ENCODE measurements around the gene PARVA.

The PARVA gene

DNA sequence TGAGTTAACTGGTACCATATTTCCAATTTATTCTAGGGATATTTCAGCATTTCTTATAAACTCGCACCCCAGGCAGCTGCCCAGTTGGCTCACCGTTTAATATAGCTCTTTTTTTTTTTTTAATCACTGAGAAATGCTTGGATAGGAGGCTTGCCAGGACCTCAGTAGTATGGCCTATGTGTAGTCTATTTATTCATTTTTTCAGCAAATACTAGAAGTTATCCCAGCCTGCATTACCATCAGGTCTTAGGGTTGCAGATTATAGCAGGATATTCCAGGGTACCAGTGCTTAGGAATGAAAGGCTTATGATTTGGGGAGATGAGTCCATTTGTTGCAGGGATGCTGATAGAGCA, 26.6 kb downstream of the PARVA start:
- no peak for DNase-seq

DNA sequence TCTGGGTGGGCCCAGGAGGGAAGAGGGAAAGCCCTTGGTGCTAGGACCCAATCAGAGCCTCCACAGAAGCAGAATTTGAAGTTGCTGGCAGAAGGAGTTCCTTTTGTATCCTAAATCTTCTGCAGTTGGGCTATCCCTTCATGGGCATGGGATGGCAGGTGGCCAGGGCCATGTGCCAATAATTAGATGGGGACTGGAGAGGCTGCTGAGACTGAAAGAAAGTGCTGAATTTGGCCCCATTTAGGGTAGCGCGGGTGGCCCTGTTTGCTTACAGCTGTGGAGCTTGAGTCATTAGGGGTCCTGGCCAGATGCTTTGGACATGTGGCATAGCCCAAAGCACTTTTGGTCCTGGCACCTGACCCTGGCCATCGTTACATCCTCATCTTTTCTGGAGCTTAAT, 27.1 kb downstream of the PARVA start:
- DNase-seq: peak in 1 of 14 donors; percentile 5

DNA sequence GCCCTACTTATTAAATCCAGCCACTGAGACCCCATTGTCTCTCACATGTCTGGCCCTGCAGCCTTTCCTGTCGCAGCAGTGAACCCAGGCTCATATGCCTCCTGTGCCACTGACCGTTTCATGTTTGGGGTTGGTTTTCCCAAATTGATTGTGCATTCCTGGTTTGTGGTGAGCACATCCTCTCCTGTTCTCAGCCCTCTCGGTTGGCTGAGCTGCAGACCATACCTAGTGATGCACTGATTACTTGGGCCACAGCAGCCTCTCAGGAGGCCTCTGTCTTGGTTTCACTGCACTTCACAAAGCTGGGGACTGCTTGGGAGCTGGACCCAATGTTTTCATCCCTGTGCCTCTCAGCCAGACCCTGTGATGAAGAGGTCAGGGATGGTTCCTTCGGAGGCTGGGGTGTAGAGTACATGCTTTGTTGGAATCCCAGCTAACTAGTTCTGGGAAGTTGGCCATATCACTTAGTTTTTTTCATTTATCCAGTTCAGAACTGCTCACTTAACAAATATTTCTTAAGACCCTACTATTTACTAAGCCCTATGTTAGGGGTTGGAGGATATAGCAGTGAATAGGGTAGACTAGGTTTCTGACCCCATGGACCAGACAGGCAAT, 30.9 kb downstream of the PARVA start:
- no peak for DNase-seq

DNA sequence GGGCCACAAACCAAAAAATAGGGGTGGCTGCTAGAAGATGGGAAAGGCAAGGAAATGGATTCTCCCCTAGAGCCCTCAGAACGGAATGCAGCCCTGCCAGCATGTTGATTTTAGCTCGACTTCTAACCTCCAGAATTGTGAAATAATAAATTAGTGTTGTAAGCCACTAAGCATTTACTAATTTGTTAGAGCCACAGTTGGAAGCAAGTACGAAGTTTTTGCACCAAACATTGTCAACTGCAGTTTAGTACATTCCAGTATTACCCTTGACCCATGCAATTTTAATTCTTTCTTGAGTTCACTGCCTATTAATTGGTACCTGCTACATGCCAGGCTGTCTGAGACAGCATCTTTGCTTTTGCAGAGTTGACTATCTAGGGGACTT, 32.2 kb downstream of the PARVA start:
- no peak for DNase-seq

DNA sequence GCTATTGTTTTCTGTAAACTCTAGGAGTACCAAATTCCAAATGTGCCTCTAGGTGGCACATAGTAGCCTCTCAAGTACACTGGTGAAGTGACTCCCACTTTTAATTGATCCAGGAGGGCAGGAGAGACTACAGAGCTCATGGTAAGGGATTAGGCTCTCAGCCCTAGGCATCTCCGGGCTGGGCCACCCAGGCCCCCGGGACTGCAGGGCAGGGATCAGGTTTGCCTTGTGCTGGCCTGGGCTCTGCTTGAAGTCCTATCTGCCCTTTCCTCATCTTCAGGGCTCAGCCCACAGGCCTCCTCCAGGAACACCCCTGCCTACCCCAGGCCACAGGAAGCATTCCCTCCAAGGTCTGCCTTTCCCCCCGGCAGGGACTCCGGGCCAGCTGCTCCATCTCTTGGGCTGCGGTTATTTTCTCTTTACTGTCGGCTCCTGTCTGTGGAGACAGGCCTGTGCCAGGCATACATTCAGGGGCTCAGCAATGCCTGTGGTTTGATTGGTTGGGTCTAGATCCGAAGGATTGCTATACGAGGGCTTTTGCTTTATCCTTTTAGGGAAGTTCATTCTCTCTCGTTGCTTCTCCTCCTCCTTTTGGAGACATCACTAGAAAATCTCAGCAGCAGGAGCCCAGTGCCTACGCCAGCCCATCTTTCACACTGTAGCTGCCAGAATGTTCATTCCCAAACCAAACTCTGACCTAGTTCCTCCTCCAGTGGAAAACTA, 32.8 kb downstream of the PARVA start:
- peak in 2 of 14 donors; percentile 8 to 87 for DNase-seq

DNA sequence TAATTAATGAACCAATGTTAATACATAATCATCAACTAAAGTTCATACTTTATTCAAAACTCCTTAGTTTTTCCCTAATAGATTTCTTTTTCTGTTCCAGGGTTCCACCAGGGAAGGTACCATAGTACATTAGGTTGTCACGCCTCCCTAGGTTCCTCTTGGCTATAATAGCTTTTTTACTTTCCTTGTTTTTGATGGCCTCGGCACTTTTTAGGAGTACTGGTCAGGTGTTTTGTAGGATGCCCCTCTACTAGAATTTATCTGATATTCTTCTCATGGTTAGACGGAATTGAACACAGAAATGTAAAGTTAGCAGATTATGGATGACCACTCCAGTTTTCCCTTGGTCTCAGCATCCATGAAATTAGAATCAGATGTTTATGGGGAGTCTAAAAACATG, 34.0 kb downstream of the PARVA start:
- no peak for DNase-seq

DNA sequence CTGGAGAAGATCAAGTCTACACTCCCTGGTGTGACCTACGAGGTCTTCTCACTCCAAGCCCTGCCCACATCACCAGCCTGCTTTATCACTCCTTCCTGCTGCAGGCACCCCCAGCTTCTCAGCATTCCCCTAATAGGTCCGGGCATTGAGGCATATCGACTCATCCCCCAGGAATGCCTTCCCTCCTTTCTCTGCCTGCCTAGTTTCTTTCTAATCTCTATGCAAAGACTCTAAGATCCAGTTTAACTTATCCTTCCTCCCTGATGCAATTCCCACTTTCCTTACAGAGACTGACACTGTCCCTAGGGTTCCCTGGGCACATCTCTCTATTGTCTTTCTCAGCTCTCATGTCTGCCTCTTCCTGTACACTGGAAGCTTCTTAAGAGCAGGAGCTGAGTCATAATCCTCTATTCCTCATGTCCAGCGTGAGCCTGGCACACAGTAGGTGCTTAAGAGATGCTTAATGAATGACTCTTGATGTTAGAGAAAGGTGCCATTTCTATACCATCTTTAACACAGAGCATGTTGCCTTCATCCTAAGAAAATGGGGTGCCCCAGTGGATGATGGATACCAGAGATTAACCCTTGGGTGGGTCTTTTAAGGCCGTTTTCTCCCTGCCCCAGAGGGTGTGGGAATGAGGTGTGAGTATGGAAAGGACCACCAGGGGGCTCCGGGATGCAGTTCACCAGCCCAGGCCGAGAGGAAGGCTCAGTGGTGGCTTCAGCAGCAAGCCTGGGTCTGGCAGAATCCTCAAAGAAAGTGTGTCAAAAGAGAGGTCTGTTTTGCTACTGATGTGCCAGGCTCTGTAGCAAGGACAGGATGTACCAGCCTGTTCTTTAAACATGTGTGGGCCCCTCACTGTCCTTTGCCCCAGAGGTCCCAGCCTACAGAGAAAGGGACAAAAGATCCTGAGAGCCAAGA, 34.7 kb downstream of the PARVA start:
- DNase-seq: peak in 4 of 14 donors; percentile 3 to 50 (median 38)

DNA sequence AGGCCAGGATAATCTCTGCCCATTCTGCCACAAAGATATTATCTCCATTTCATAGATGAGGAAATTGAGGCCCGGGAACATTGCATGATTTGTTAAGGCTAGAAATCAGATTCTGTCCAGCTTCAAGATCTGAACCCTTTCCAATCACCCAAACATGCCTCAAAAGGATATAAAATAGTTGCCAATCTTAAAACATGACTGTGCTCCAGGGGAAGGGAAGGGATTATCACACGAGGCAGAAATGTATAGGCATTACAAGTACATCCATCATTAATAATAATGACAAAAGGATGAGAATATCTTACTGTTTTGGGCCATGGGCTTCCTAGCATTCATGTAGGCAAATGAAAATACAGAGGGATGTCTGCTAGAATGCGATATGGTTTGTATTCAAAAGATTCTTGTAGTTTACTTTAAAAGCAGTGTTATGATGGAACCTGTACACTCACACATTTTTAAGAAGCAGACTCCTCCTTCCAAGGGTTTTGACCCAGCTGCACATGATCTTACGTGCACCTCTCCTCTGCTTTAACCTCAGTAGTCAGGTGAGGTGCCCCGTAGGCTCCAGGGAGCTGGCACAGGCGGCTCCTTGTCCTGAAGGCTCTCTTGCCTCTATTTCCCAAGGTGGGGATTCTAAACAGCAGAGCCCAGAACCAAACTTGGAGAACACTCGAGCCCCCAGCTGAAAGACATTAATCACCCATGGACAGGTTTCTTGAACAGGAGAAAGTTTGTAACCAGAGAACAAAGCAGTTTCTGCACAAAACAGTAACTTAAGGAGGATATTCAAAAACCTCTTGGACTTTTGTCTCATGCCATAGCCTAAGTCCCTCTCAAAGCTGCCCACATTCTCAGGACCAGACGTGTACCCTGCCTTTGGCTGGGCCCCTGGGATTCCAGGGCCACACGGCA, 36.0 kb downstream of the PARVA start:
- no peak for DNase-seq

DNA sequence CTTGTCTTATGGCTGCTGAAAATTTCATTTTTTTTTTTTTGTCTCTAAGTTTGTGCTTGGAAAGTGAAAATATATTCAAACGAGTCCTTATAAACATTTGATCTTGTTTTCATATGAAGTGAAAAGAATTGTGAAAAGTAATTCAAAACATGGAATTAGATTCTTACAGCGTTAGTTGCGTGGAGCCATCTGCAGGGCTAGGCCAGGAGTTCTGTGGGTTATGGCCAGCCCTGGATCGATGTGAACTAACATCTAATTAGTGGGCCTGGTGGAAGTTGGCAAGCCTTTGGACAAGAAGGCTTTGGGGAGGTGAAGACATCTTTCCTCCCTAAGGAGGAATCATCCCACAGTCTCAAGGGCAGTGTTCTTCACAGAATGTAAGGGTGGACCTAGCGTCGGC, 37.2 kb downstream of the PARVA start:
- DNase-seq: no peak

DNA sequence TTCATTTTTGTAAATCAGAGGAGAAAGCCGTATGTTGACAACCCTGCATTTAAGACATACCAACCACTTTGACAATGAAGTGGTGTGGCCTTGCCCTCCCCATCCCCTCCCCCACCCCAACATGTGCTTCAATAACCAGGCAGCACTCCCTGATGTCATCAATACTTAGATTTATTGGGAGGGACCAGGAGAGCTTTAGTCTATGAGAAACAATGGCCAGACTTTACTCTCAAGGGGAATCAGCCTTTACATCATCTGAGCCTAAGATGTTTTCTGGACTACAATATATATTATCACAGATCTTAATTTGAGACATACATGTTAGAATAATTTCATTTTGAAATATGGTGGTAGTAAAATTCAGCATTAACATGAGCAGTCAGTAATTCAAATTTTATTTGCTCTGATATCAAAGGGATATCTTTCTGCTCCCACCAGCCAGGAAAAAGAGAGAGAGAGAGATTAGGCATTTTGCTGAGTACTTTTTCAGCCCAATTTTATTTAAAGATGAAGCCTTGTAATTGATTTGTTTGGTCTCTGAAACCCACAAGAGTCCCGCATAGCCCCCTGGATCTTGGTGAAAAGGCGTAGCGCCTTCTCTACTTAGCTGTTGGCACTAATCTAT, 38.1 kb downstream of the PARVA start:
- no peak for DNase-seq

DNA sequence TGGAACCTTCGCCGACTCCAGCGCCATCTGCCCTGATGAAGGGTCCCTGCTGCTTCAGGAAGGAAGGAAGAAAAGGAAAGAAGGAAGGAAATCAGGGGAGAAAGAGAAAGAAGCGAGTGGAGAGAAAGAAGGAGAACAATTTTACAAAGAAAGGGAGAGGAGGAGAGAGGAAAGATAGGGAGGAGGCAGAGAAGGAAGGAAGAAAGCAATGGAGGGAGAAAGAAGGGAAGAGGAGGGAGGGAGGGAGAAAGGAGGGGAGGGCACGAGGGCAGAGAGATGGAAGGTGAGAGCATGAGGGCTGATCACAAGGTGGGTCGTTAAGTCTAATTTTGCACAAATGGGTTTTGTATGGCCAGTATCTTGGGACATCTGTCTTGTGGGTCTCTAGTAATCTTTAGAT, 39.2 kb downstream of the PARVA start:
- DNase-seq: no peak

DNA sequence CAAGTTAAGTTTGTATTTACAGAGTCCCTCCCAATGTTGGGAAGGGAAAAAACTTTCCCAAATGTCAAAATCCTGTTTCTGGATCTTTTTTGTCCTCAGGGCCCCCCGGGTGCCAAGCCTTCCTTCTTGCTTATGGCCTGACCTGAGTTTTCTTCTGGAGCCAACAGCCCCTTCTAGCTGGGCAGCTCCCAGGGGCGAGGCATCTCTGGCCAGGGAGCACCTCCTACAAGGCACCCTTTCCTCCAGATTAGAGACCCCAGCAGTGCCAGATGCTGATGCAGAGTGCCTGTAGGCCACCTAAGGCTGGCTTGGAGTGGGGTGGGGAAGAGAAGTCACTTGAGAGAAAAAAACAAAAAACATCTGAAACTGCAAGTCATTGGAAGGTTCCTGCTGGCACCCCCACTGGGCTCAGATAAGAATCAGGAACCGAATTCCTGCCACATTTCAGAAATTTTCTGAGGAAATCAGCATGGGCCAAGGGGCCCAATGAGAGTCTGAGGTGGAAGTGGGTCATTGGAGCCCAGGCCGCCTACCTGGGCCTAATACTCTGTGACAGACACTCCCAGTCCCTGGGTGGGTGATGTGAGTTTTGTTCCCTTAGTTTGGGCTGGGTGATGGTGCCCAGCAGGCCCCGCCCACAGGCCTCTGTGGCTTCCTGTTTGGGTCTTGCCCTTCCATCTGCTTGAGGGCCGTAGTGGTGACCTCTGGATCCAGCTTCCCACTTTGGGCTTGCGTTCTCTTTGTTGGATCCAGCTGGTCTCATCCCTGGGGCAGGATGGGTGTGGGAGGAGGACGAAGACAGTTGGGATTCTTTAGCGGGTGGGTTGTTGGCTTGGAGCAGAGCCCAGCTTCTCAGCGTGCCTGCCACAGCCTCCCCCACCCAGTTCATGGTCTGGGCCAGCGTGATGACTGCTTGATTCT, 40.6 kb downstream of the PARVA start:
- DNase-seq: no peak

DNA sequence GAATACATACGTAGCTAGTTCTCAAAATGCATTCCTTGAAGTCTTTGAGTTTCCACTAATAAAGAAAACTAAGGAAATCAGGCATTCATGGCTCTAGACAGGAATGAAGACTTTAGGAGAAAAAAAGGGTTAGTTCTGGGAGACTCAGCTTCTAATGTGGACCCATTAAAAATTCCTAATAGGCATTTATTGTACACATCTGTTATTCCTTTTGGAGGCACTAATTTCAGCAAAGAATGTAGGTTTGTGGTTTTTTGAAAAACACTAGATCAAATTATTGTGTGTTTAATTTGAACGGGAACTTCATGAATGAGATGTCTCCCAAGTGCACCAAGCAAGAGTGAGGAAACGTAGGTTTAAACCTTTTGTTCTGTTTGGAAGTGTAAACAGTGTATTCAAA, 42.7 kb downstream of the PARVA start:
- DNase-seq: no peak

DNA sequence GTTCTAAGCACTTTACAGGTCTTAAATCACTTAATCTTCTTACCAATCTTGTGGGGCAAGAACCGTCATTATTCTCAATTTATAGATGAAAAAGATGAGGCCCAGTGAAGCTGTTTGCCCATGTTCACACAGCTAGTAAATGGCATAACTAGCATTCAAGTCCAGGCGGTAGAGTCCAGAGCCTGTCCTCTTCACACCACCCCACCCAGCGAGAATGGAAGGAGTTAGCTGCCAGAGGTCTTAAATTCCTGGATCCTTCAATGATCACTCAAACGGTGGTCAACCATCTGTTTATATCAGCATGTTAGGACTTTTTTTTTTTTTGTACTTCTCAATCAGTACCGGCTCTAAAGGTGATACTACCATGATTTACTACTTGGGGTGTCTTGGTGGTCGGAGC, 43.3 kb downstream of the PARVA start:
- DNase-seq: no peak

DNA sequence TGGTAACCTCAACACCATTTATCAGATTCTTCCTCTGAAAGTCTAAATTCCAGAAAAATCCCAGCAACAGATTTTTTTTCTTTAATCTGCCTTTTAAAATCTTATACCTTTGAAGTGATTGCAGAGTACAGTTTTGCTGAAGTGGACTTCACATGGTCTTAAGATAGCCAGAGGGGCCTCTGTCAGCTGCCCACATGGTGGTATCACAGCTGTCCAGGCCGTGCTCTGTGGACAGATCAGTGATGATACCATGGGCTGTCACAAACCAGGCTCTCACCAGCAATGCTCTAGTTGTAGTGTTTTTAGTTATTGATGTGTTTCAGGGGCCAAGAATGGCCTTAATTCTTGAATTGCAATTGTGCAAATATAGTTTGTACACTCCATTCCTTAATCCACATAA, 44.0 kb downstream of the PARVA start:
- DNase-seq: no peak

DNA sequence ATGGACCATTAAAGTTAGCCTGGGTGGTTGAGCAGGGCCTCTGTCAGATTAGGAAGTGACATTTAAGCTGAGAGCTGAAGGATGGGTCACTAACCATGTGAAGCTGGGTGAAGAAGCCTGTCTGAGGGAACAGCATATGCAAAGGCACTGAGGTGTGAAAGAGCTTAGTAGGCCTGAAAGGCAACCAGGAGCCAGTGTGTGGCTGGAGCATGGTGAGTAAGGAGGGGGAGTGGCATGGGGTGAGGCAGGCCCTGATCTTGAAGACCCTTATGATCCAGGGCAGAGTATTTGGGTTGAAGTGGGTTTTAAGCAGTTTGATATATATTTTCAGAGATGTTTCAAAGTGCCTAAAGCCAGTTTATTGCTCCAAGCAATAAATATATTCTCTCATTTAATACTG, 48.8 kb downstream of the PARVA start:
- no peak for DNase-seq

DNA sequence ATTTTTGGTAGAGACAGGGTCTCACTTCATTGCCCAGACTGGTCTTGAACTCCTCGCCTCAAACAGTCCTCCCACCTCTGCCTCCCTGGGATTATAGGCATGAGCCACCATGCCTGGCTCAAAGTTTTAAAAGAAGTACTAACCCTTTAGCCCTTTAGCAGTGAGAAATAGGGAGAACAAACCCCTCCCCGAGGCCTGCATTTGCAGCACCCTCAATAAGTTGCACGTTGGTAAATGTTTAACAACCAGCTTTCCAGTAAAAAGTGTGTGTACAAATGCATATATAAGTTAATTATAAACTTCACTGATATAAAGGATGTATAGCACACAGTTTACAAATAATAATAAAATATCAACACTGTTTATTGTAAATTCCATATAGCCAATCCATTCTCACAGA, 51.8 kb downstream of the PARVA start:
- DNase-seq: no peak

DNA sequence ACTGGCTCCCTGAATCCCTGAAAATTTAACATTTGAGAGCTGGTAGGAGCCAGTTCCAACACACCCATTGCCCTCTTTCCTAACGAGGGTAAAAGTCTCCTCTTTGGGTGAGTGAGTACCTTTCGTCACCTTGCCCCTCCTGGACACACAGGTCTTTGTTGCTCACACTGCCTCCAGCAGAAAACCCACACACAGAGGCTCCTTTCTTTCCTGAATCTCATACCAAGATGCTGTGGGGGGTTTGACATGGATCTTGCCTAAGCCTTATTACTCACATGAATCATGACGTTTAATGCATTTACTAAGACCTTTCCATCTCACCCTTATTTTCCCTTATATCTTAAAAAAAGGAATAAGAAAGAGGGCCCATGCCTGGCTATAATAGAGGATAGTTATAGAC, 53.0 kb downstream of the PARVA start:
- DNase-seq: no peak

DNA sequence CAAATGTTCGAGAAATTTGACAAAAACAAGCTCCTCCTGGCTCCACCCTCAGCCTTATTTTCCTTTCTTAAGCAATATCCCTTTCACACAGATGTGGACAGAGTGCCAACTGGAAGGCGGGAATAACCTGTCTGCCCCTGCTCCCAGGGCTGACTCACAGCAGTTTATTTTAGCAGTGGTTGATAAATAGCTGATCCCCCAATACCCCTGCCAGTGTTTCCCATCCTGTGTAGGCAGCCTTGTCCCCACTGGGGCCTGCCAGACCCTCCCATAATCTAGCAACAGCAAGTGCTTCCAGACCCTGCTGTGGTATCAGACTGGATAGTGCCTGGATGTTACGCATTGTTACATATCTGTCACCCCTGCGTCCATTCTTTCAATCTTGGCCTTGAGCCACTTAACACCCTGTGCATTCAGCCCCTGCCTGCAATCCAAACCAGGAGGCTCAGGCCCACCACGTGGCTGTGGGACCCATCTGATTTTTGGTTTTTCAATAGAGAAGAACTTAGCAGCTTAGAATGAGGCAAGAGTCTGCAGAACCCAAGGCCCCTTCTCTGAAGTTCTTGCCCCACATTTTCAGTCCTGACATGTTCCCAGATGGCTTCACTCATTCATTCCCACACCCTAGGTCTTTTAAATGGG, 53.7 kb downstream of the PARVA start:
- DNase-seq: peak in 1 of 14 donors; percentile 7

DNA sequence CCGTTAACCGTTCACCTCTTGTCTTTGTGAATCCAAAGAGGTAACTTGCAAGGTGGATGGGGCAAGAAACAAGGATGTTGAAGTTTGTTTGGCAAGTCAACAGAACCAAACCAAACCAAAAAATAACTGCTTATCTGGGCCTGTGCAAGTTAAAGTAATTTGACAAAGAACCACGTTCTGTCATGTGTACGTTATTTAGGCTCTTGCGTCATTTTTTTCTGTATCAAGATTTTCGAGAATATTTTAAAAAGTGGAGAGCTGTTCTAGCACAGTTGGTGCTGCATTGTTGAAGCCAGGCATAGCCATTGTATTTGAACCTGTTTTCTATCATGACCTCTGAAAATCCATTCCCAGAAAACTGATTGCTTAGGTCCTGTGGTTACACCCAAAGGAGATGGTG, 55.1 kb downstream of the PARVA start:
- DNase-seq: no peak

Measured in C1 segment of cervical spinal cord (tissue), 14 donors.